WTC11 (cell line): ENCODE measurements around the gene TTC33. TPM values are rescaled to one million over a fixed set of nuclear protein-coding genes. Genes with fewer than 3 reads are reported as not detected.

ENCODE experiments used
- CTCF ChIP-seq: fragments of 200-600 bp; IDR thresholded peaks from 2 replicates; pipeline ENCODE4 v1.8.0; 2022; ENCODE audit warnings: antibody characterized with exemption
- E2F5 ChIP-seq: sonication (generic); formaldehyde crosslinking; IDR thresholded peaks from 2 replicates; pipeline ENCODE4 v1.8.1; 2022; ENCODE audit warnings: mild to moderate bottlenecking, moderate library complexity, missing genetic modification reagents
- ELF4 ChIP-seq: sonication (generic); formaldehyde crosslinking; IDR thresholded peaks from 2 replicates; pipeline ENCODE4 v1.8.1; 2022; ENCODE audit warnings: low read depth, mild to moderate bottlenecking, moderate library complexity, missing genetic modification reagents
- ERG ChIP-seq: fragments of 250-450 bp; sonication (Bioruptor Pico); IDR thresholded peaks from 2 replicates; pipeline ENCODE4 v1.8.0; 2021; ENCODE audit warnings: mild to moderate bottlenecking
- FOXJ3 ChIP-seq: sonication (generic); formaldehyde crosslinking; IDR thresholded peaks from 2 replicates; pipeline ENCODE4 v1.9.0; 2021; ENCODE audit warnings: missing genetic modification reagents, mild to moderate bottlenecking, borderline replicate concordance
- FOXK1 ChIP-seq: sonication (generic); formaldehyde crosslinking; IDR thresholded peaks from 2 replicates; pipeline ENCODE4 v1.8.0; 2022; ENCODE audit warnings: mild to moderate bottlenecking, moderate library complexity, missing genetic modification reagents
- FOXP1 ChIP-seq: sonication (generic); formaldehyde crosslinking; IDR thresholded peaks from 2 replicates; pipeline ENCODE4 v1.8.0; 2022; ENCODE audit warnings: missing genetic modification reagents, mild to moderate bottlenecking, moderate library complexity, borderline replicate concordance
- IRF1 ChIP-seq: sonication (generic); formaldehyde crosslinking; IDR thresholded peaks from 2 replicates; pipeline ENCODE4 v1.8.0; 2023; ENCODE audit warnings: missing genetic modification reagents
- IRF2 ChIP-seq: sonication (generic); formaldehyde crosslinking; IDR thresholded peaks from 2 replicates; pipeline ENCODE4 v1.8.0; 2022; ENCODE audit warnings: low read depth, missing genetic modification reagents, borderline replicate concordance
- NFATC4 ChIP-seq: fragments of 250-450 bp; sonication (Bioruptor Pico); IDR thresholded peaks from 2 replicates; pipeline ENCODE4 v1.9.0; 2021; ENCODE audit warnings: mild to moderate bottlenecking
- NR3C1 ChIP-seq: sonication (generic); formaldehyde crosslinking; conservative IDR thresholded peaks from 2 replicates; pipeline ENCODE4 v1.8.1; 2023; ENCODE audit warnings: low read depth, mild to moderate bottlenecking, missing genetic modification reagents
- SP1 ChIP-seq: sonication (generic); formaldehyde crosslinking; conservative IDR thresholded peaks from 2 replicates; pipeline ENCODE4 v1.8.1; 2022; ENCODE audit warnings: missing genetic modification reagents
- STAT6 ChIP-seq: sonication (generic); formaldehyde crosslinking; conservative IDR thresholded peaks from 2 replicates; pipeline ENCODE4 v1.8.1; 2023; ENCODE audit warnings: mild to moderate bottlenecking, low read depth, missing genetic modification reagents, moderate library complexity
- ZBTB21 ChIP-seq: sonication (generic); formaldehyde crosslinking; IDR thresholded peaks from 2 replicates; pipeline ENCODE4 v1.8.1; 2023; ENCODE audit warnings: mild to moderate bottlenecking, missing genetic modification reagents, borderline replicate concordance
- ZMAT4 ChIP-seq: fragments of 250-450 bp; sonication (Bioruptor Pico); IDR thresholded peaks from 2 replicates; pipeline ENCODE4 v1.9.0; 2021; ENCODE audit warnings: mild to moderate bottlenecking
- ZNF396 ChIP-seq: fragments of 250-450 bp; sonication (Bioruptor Pico); IDR thresholded peaks from 2 replicates; pipeline ENCODE4 v1.8.0; 2021; ENCODE audit warnings: mild to moderate bottlenecking, moderate library complexity, borderline replicate concordance
- total RNA-seq: library from RNA; stranded (reverse); gene quantifications from 3 replicates; pipeline ENCODE4 v1.2.3, GENCODE V29; 2021

Gene TTC33
- total RNA-seq, 1 experiment from 2014 or later, result 9.2 TPM

GRCh38 chr5:40755407-40756365 lies at the start of gene TTC33 (continued):
- TF ChIP-seq IRF2 (CRISPR knock-in tag), result no peak
- no peak for TF ChIP-seq ERG (CRISPR knock-in tag)
- peak; percentile 43; the same call in 1 of the 2 replicates for TF ChIP-seq FOXP1 (CRISPR knock-in tag)
- TF ChIP-seq ZNF396 (CRISPR knock-in tag), result no peak
- TF ChIP-seq CTCF, result peak; percentile 19; the same call in 1 of the 2 replicates
- TF ChIP-seq STAT6 (CRISPR knock-in tag), result no peak
- TF ChIP-seq FOXK1 (CRISPR knock-in tag), result peak; percentile 78; the same call in 1 of the 2 replicates
- no peak for TF ChIP-seq ELF4 (CRISPR knock-in tag)
- TF ChIP-seq FOXJ3 (CRISPR knock-in tag), result no peak
- no peak; the same call in 1 of the 2 replicates for TF ChIP-seq NFATC4 (CRISPR knock-in tag)
- TF ChIP-seq NR3C1 (CRISPR knock-in tag), result no peak
- TF ChIP-seq ZMAT4 (CRISPR knock-in tag), result no peak
- no peak for TF ChIP-seq ZBTB21 (CRISPR knock-in tag)
- TF ChIP-seq E2F5 (CRISPR knock-in tag), result peak; percentile 99
- no peak for TF ChIP-seq IRF1 (CRISPR knock-in tag)
- peak; percentile 79 for TF ChIP-seq SP1 (CRISPR knock-in tag)
